Endothelial cell (in vitro differentiated cells): Measurements from ENCODE around the gene RHBDL1. TPM values are rescaled to one million over a fixed set of nuclear protein-coding genes. Genes with fewer than 3 reads are reported as not detected.

Experiments used
- DNase-seq: peaks from one replicate; pipeline ENCODE4 v3.0.0; 2021; ENCODE audit warnings: low spot score
- H3K27ac Mint-ChIP-seq: one replicate; pipeline ENCODE4 v1.8.0; 2021; ENCODE audit warnings: mixed read lengths, inconsistent platforms; ENCODE audit not compliant: unreplicated experiment
- H3K27me3 Mint-ChIP-seq: one replicate; pipeline ENCODE4 v1.8.0; 2021; ENCODE audit warnings: mild to moderate bottlenecking, moderate library complexity, mixed read lengths, inconsistent platforms; ENCODE audit not compliant: unreplicated experiment
- H3K36me3 Mint-ChIP-seq: one replicate; pipeline ENCODE4 v1.8.0; 2021; ENCODE audit warnings: mild to moderate bottlenecking, low read depth, mixed read lengths, inconsistent platforms; ENCODE audit not compliant: unreplicated experiment
- H3K4me1 Mint-ChIP-seq: one replicate; pipeline ENCODE4 v1.8.0; 2021; ENCODE audit warnings: mild to moderate bottlenecking, mixed read lengths, inconsistent platforms; ENCODE audit not compliant: unreplicated experiment
- H3K4me3 Mint-ChIP-seq: one replicate; pipeline ENCODE4 v1.8.0; 2021; ENCODE audit warnings: mild to moderate bottlenecking, mixed read lengths, inconsistent platforms; ENCODE audit not compliant: unreplicated experiment
- H3K9me3 Mint-ChIP-seq: one replicate; pipeline ENCODE4 v1.8.0; 2021; ENCODE audit warnings: mixed read lengths, inconsistent platforms; ENCODE audit not compliant: unreplicated experiment
- total RNA-seq: library from RNA; stranded (reverse); fragmentation: NEBNext Ultra II Directional; extraction: Animal tissue kit (Norgen Biotek cat#: 25700); gene quantifications from one replicate; pipeline ENCODE4 v1.2.1, GENCODE V29; 2021; ENCODE audit not compliant: unreplicated experiment
- TF ChIP-seq, protein P1 (sequence below): fragments of 200-600 bp; sonication (generic); IDR thresholded peaks from one replicate; pipeline ENCODE4 v1.5.0; 2021; ENCODE audit warnings: antibody characterized with exemption; ENCODE audit not compliant: unreplicated experiment

RHBDL1 gene
- total RNA-seq, 1 donor from 2014 or later, result 1.6 TPM

DNA sequence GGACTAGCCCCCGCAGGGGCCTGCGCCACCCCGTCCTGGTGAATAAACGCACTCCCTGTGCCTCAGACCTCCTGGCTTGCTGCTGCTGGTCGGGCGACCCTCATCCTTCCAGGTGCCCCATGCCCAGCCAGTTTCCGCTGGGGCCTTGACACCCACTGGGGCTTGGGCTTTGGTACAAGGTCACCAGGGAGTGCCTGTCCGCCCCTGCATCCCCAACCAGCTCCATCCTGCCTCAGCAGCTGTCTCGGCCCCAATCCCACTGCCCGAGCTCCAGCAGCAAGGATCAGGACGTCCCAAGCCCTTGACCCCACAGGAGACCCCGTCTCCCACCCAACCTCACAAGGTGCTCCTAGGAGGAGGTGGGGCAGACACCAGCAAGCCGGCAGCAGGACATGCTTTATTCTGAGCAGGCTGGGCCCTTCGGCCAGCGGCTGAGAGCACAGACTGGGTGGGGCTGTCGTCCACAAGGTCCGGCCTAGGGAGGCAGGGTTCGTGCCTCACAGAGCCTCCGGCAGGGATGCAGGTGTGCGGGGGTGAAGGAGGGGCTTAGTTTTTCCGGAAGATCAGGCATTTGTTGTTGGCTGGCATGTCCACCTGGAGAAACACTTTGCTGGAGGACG lies 41.3 kb upstream of the RHBDL1 start:
- Mint-ChIP-seq H3K4me1 (peaks cover 3% of the 10 kb centered on the region), H3K4me3 (no peak overlapping the region), H3K27me3 (peaks cover 8% of the 10 kb centered on the region), H3K27ac (no peak overlapping the region), H3K36me3 (no peaks in the 10 kb centered on the region), H3K9me3 (no peaks in the 10 kb centered on the region)
- DNase-seq, result no peak
- TF ChIP-seq, protein P1, sequence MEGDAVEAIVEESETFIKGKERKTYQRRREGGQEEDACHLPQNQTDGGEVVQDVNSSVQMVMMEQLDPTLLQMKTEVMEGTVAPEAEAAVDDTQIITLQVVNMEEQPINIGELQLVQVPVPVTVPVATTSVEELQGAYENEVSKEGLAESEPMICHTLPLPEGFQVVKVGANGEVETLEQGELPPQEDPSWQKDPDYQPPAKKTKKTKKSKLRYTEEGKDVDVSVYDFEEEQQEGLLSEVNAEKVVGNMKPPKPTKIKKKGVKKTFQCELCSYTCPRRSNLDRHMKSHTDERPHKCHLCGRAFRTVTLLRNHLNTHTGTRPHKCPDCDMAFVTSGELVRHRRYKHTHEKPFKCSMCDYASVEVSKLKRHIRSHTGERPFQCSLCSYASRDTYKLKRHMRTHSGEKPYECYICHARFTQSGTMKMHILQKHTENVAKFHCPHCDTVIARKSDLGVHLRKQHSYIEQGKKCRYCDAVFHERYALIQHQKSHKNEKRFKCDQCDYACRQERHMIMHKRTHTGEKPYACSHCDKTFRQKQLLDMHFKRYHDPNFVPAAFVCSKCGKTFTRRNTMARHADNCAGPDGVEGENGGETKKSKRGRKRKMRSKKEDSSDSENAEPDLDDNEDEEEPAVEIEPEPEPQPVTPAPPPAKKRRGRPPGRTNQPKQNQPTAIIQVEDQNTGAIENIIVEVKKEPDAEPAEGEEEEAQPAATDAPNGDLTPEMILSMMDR, result no peak

DNA sequence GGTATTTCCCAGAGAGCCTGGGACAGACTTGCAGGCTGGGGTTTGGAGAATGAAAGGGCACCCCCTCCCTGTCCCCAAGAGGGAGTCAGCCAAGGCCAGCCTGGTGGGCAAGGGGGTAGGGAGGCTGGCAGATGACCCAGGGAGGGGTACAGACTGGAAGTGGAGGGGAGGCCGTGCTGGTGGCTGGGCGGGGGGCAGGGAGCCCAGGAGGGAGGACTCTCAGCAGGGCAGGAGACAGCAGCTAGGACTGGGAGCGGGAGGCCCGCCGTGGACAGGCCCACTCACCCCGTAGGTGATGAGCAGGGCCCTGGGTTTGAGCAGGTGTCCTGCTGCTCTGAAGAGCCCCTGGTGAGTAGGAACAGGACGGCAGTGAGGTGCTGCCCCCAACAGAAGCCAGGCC lies 40.5 kb upstream of the RHBDL1 start:
- no peak for DNase-seq
- Mint-ChIP-seq H3K4me3 (no peak overlapping the region), H3K27ac (no peak overlapping the region), H3K27me3 (peaks cover 8% of the 10 kb centered on the region), H3K36me3 (no peaks in the 10 kb centered on the region), H3K9me3 (no peaks in the 10 kb centered on the region), H3K4me1 (peaks cover 3% of the 10 kb centered on the region)
- TF ChIP-seq, protein P1, result no peak

GRCh38 chr16:635573-636205 lies 39.8 kb upstream of the RHBDL1 start:
- H3K9me3 Mint-ChIP-seq, result no peaks in the 10 kb centered on the region
- peaks cover 6% of the 10 kb centered on the region for H3K4me1 Mint-ChIP-seq
- peaks cover 8% of the 10 kb centered on the region for H3K27me3 Mint-ChIP-seq
- no peaks in the 10 kb centered on the region for H3K36me3 Mint-ChIP-seq
- no peak overlapping the region for H3K27ac Mint-ChIP-seq
- TF ChIP-seq, protein P1, result no peak
- DNase-seq, result peak; percentile 4
- H3K4me3 Mint-ChIP-seq, result peak overlapping the region; percentile 67

DNA sequence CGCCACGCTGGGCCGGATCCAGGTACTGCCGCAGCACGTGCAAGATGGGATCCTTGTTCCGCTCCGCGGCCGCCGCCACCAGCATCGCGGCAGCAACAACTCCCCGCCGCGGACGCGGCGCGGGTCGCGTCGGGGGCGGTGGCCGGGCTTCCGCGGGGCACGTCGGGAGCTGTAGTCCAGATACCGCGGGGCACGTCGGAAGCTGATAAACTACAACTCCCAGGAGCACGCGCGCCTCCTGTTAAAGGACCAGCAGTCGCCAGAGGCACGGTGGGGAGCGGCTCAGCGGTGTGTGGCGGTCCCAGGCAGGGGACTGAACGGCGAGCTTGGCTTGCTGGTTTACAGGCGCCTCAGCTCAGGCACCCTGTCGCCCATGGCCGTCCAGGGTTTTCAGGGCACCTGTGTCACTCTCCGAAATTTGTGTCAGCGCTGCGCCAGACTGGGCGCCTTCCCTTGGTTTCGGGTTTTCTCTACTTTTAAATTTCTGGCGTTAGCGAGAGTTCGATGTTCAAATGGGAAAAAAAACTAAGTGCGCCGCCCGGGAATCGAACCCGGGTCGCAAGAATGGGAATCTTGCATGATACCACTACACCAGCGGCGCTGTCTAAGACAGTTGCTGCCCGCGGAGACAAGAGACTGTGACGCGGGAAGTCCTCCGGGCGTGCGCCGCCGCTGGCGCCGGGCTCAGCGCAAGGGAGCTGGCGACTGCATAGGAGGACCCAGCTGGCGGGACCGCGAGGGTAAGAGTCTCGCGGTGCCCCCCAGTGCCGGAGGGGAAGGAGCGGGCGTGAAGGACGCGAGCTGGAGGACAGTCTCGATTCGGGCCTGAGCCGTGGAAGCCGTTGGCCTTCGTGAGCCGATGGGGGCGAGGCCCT lies 39.0 kb upstream of the RHBDL1 start, which contains the start of gene METTL26:
Gene METTL26 (minus strand): TSS at position 100 of the 875 bp plus-strand sequence. CDS start 15 bp downstream, at position 85.
- Mint-ChIP-seq H3K4me3 (peak within 1 kb of the TSS; percentile 94), H3K36me3 (no peaks in the 10 kb centered on the region), H3K27me3 (peaks cover 8% of the 10 kb centered on the region), H3K4me1 (peaks cover 6% of the 10 kb centered on the region), H3K27ac (peak within 1 kb of the TSS; percentile 92), H3K9me3 (no peaks in the 10 kb centered on the region)
- peak; percentile 88 for DNase-seq
- TF ChIP-seq, protein P1, result no peak
